ENCODE measurements around the gene TOR1AIP2. TPM values are rescaled to one million over a fixed set of nuclear protein-coding genes. Genes with fewer than 3 reads are reported as not detected.
"Not testable (repeated sequence)": the region's sequence is repeated elsewhere in the genome, so short reads cannot be mapped to it uniquely, and the experiment has no call there.

Gene TOR1AIP2
- polyA plus RNA-seq, 3 donors = 5.1 to 12.5 (median 10.0) TPM

DNA sequence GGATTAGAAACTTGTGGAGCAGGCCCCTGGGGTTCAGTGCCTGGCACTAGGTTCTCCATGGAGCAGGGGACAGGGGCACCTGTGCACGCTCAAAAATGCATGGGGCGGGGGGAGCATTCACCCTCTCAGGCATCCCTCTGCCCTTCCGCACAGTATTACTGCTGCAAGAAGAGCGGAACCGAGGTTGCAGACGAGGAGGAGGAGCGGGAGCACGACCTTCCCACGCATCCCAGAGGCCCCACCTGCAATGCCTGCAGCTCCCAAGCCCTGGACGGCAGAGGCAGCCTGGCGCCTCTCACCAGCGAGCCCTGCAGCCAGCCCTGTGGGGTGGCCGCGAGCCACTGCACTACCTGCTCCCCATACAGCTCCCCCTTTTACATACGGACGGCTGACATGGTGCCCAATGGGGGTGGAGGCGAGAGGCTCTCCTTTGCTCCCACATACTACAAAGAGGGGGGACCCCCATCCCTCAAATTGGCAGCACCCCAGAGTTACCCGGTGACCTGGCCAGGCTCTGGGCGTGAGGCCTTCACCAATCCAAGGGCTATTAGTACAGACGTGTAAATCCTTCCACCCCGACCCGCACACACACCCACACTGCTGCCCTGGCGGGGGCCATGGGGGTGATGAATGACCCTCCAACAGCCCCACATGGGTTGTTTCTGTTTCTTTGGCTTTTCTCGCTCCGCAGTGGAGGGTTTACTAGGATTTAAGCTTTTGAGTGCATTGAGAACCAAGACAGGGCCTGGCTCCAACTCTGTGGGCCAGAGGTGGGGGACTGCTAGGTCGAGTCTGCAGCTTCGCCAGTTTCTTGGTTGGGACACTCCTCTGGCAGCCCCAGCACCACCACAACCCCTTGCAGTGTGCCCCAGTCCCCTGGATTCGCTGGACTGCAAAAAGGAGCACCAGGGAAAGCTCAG, 63.7 kb downstream of the TOR1AIP2 start:
- no peak overlapping the region for H3K27ac ChIP-seq (ENCODE audit: low read depth, low read length)
- WGBS, 3 donors = 74 to 84% (median 81%) methylated on average over 28 of the region's 28 CpGs

DNA sequence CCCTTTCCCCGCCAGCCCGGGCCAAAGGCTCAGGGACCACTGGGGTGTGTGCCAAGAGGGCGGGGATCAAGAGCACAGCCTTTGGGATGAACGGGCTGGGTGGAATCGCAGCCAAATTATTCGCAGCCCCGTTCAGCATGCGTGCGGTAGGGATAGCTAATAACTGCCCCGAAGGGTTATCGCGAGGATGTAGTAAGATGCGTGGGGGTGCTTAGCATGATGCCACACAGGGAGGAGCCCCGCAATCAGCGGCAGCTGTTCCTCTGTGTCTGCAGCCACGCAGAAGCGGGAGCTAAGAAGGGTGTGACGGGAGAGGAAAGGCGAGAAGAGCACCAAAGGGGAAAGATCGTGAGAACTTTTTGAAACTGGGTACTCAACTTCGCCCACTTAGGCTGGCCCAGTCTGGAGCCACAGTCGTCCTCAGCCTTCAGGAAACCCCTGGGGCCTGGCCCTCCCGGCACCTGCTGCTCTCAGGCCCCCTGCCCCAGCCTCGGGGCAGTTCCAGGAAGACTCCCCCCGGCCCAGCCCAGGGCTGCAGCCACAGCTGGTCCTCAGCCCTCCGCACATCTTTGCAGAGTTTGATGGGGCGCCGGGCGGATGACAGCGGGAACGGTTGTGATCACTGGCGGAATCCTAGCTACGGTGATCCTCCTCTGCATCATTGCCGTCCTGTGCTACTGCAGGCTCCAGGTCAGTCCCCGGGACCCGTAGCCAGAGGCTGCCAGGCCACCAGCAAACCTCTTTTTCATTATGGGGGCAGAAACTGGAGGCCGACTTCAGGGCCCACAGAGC, 64.9 kb downstream of the TOR1AIP2 start:
- no peak overlapping the region for H3K27ac ChIP-seq (ENCODE audit: low read depth, low read length)
- 77 to 87% (median 83%) methylated on average over 37 of the region's 37 CpGs for WGBS, 3 donors

DNA sequence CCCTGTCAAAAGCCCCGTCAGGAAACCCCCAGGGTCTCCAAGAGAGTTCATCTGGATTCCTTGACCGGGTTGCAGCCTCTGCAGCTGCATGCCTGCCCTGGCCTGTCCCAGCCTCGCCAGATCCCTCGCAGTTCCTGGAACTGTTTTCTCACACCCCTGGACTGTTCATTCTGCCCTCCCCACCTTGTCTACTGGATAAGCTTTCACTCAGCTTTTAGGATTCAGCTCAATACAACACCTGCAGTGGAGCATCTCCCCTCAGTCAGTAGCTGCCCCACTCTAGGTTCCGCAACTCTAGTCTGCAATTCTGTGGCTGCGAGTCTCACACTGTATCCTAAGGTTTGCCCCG, 67.3 kb downstream of the TOR1AIP2 start:
- 66 to 80% (median 80%) methylated on average over 7 of the region's 7 CpGs for WGBS, 3 donors
- no peak overlapping the region for H3K27ac ChIP-seq (ENCODE audit: low read depth, low read length)

DNA sequence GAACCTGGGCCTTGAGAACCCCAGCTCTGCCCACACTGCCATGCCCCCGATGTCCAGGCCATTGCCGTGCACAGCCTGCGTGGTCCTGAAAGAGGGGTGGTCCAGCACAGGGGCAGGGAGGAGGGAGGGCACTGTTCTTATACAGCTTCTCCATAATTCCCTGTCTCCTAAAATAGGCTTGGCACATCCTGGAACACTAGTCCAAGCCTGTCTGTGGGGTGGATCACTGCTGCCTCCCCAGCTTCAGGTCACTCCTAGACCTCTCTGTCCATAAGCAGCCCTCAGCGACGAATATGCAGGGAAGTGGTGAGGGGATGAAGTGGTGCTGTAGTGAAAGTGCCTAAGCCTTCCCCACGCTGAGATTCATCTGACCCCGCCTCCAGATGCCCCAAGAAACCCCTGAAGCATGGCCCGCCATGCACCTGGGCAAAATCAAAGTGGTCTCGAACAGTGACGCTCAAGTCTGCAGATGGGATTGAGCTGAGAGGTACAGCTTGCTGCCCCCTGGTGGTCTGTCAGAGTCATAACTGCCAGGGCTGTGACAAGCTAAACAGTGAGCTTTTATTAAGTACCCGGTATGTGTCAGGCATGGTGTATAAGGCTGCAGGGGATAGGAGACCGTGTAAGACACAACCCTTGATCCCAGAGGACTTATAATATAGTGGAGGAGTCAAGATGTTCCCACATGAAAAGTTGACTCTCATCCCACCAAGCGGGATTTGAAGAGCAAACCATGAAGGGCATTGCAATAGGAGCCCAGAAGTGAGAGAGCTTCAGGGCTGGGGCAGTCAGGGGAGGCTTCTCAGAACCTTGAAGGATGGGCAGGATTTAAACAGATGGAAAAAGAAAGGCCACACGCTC, 67.9 kb downstream of the TOR1AIP2 start:
- H3K27ac ChIP-seq (ENCODE audit: low read depth, low read length) = no peak overlapping the region
- 40 to 43% (median 41%) methylated on average over 14 of the region's 14 CpGs for WGBS, 3 donors

- no peak overlapping the region for H3K27ac ChIP-seq (ENCODE audit: low read depth, low read length)
- 91 to 92% (median 92%) methylated on average over 1 of the region's 1 CpG for WGBS, 3 donors
Observed at GRCh38 chr1:179808503-179808902, 69.1 kb downstream of the TOR1AIP2 start.

- 75 to 91% (median 89%) methylated on average over 11 of the region's 11 CpGs for WGBS, 3 donors
Observed at GRCh38 chr1:179807691-179808485, 69.7 kb downstream of the TOR1AIP2 start.

DNA sequence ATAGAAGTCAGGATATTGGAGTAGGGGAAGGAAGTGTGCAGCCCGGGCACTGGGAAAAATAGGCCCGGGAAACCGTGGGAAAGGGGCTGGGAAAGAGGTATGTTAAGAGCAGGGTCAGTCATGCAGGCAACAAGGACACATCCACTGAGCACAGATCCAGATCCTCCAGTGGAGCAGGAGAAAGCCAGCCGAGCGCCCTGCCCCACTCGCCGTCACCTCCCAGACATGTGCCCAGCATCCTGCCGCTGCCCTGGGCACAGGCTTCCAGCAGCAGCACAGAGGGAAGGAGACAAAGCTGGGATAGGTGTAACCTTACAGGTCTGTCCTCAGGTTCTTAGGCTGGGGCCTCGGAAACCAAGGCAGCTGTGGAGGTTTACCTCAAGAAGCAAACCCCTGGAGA, 70.3 kb downstream of the TOR1AIP2 start:
- H3K27ac ChIP-seq (ENCODE audit: low read depth, low read length) = no peak overlapping the region
- WGBS, 3 donors = 86 to 92% (median 87%) methylated on average over 9 of the region's 9 CpGs

More at GRCh38 chr1:179807691-179808485, 69.7 kb downstream of the TOR1AIP2 start:
- no peak overlapping the region for H3K27ac ChIP-seq (ENCODE audit: low read depth, low read length)

- no peak overlapping the region for H3K27ac ChIP-seq (ENCODE audit: low read depth, low read length)
- WGBS, 3 donors = 70 to 75% (median 73%) methylated on average over 4 of the region's 4 CpGs
Observed at GRCh38 chr1:179806333-179806732, 71.3 kb downstream of the TOR1AIP2 start.

- no peak overlapping the region for H3K27ac ChIP-seq (ENCODE audit: low read depth, low read length)
- 90 to 94% (median 93%) methylated on average over 19 of the region's 19 CpGs for WGBS, 3 donors
Observed at GRCh38 chr1:179805291-179806195, 72.1 kb downstream of the TOR1AIP2 start.

- WGBS, 3 donors = 95 to 99% (median 96%) methylated on average over 2 of the region's 2 CpGs
- H3K27ac ChIP-seq (ENCODE audit: low read depth, low read length) = not testable (repeated sequence)
Observed at GRCh38 chr1:179804417-179804816, 73.2 kb downstream of the TOR1AIP2 start.

GRCh38 chr1:179803918-179804317, 73.7 kb downstream of the TOR1AIP2 start:
- WGBS, 3 donors = 83 to 100% (median 92%) methylated on average over 1 of the region's 1 CpG
- H3K27ac ChIP-seq (ENCODE audit: low read depth, low read length) = no peak overlapping the region

GRCh38 chr1:179803104-179803503, 74.5 kb downstream of the TOR1AIP2 start:
- H3K27ac ChIP-seq (ENCODE audit: low read depth, low read length) = no peak overlapping the region
- WGBS, 3 donors = 54 to 86% (median 68%) methylated on average over 6 of the region's 6 CpGs

DNA sequence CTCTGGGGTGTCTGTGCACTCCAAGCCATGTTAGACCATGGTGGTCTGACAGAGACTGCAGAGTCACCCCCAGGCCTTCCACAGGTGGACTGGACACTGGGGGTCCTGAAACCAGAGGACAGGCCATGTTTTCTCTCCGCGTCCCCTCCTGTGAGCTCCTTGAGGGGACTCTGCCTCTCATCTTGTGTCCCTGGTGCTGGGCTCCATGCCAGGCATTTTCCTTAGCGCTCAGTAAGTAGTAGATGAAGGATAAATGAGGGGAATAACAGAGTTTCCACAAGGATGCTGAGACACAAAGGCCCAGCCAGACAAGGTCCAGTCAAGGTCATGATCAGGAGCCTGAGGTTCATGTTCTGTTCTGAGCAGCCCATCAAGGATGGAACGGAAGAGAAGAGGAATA, 77.1 kb downstream of the TOR1AIP2 start:
- WGBS, 3 donors = 92 to 93% (median 93%) methylated on average over 4 of the region's 4 CpGs
- H3K27ac ChIP-seq (ENCODE audit: low read depth, low read length) = no peak overlapping the region

DNA sequence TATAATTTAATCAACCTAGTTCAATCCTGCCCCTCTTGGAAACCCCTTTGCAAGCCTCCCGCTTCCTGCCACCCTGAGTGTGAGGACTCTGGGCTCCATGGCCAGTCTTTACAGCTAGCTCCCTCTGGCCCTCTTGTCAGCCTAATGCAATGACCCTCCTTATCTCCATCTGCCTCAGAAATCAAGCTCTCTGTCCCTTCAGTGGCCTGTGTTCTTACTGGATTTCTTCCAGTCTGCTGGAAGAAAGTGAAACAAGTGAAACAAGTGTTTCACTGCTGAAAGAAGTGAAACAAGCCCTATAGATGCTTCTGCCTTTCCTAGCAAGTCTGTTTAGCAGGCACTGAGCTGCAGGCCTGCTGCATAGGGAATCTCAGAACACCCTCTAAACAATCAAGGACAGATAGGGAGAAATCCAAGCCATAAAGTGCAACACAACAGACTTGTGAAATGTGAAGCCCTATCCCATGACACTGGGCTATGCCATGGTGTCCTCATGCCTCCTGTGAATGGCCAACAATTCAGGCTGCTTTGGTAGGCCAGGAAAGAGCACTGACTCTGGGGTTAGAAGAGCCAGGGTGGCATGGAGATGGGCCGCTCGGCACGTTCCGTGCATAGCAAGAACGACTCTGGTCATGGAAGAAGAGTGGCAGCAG, 78.6 kb downstream of the TOR1AIP2 start:
- H3K27ac ChIP-seq (ENCODE audit: low read depth, low read length) = no peak overlapping the region
- 94 to 97% (median 95%) methylated on average over 6 of the region's 6 CpGs for WGBS, 3 donors

GRCh38 chr1:179798213-179798863, 79.3 kb downstream of the TOR1AIP2 start:
- no peak overlapping the region for H3K27ac ChIP-seq (ENCODE audit: low read depth, low read length)
- WGBS, 3 donors = 79 to 89% (median 88%) methylated on average over 10 of the region's 10 CpGs

DNA sequence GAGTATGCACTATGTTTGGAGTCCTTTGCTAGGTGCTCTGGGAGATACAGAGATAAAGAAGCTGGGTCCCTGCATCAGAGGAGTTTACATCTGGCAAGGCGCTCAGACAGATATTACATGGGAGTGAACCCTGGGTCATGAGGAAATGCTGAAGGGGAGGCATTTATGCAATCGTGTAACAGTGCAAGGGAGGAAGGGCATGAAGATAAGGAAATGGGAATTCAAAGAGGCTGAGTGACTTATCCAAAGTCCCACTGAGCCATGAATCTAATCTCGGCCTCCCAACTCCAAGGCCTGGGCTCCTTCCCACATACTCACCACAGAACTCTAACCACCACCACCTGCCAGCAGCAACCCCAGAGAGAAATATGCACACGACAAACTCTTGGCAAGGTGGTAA, 82.9 kb downstream of the TOR1AIP2 start:
- no peak overlapping the region for H3K27ac ChIP-seq (ENCODE audit: low read depth, low read length)
- 21 to 27% (median 25%) methylated on average over 4 of the region's 4 CpGs for WGBS, 3 donors

Data from adipose tissue (tissue), 3 donors.